NCI-H2029 (cell line): ENCODE measurements around the gene PARP16.

Experiments used
- DNase-seq: peaks from one replicate; lab custom pipeline; 2025; lab: John Stamatoyannopoulos, UW

PARP16 gene

DNA sequence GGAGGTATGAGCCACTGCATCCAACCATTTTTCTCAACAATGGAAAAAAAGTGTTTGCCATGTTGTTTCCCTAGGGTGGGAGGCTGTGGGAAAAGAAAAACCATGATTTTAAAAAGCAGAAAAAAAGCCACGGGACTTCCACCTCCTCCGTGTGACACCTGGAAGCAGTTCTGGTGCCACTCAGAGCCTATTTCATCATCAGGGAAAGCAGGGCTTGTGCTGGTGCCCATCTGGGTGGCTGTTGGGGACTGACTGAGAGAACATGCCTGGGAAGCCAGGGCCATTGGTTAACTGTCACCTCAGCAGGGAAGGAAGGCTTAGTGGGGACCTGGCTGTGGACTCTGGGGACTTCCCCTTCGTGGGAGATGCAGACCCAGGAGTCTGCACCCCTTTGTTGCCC is 25.1 kb upstream of the PARP16 start:
- DNase-seq, result no peak

GRCh38 chr15:65310431-65311137 is 23.9 kb upstream of the PARP16 start:
- DNase-seq, result no peak

- no peak for DNase-seq
These were observed 23.3 kb upstream of the PARP16 start for GRCh38 chr15:65309882-65310418.

DNA sequence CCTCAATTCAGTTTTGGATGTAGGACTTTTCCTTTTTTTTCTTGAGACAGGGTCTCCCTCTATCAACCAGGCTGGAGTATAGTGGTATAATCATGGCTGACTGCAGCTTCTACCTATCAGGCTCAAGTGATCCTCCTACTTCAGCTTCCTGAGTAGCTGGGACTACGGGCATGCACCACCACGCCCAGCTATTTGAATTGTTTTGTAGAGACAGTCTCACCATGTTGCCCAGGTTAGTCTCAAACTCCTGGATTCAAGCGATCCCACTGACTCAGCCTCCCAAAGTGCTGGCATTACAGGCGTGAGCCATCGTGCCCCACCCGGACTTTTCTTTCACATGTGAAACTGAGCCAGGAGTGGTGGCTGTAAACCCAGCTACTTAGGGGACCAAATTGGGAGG is 21.3 kb upstream of the PARP16 start:
- no peak for DNase-seq

- DNase-seq, result no peak
These were observed 19.9 kb upstream of the PARP16 start for GRCh38 chr15:65306551-65306950.

GRCh38 chr15:65305776-65306175 is 19.1 kb upstream of the PARP16 start:
- no peak for DNase-seq

GRCh38 chr15:65305150-65305758 is 18.6 kb upstream of the PARP16 start:
- no peak for DNase-seq

GRCh38 chr15:65304381-65305149 is 17.9 kb upstream of the PARP16 start, which contains the start of gene RNU5B-1:
TSS of gene RNU5B-1 (plus strand) at chr15:65304677.
- DNase-seq, result peak; percentile 76

GRCh38 chr15:65303687-65304380 is 17.2 kb upstream of the PARP16 start:
- DNase-seq, result no peak

GRCh38 chr15:65302061-65302460 is 15.4 kb upstream of the PARP16 start:
- no peak for DNase-seq

DNA sequence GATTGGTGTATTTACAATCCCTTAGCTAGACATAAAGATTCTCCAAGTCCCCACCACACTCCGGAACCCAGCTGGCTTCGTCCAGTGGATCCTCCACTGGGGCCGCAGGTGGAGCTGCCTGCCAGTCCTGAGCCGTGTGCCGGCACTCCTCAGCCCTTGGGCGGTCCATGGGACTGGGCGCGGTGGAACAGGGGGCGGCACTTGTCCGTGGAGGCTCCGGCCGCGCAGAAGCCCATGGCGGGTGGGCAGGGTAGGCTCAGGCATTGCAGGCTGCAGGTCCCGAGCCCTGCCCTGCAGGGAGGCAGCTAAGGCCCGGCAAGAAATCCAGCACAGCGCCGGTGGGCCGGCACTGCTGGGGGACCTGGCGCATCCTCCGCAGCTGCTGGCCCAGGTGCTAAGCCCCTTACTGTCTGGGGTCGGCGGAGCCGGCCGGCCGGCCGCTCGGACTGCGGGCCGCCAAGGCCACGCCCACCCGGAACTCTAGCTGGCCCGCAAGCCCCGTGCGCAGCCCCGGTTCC is 14.3 kb upstream of the PARP16 start:
- no peak for DNase-seq

DNA sequence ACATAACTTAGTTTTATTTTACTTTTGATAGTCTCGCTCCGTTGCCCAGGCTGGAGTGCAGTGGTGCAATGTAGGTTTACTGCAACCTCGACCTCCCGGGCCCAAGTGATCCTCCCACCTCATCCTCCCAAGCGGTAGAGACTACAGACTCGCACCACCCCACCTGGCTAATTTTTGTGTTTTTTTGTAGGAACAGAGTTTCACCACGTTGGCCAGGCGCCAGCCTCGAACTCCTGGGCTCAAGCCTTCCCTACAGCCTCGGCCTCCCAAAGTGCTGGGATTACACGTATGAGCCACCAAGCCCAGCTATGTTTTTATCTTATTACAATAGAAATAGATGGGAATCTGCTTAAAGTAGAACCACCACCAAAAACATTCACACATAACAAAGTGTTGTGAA is 12.0 kb upstream of the PARP16 start:
- no peak for DNase-seq

DNA sequence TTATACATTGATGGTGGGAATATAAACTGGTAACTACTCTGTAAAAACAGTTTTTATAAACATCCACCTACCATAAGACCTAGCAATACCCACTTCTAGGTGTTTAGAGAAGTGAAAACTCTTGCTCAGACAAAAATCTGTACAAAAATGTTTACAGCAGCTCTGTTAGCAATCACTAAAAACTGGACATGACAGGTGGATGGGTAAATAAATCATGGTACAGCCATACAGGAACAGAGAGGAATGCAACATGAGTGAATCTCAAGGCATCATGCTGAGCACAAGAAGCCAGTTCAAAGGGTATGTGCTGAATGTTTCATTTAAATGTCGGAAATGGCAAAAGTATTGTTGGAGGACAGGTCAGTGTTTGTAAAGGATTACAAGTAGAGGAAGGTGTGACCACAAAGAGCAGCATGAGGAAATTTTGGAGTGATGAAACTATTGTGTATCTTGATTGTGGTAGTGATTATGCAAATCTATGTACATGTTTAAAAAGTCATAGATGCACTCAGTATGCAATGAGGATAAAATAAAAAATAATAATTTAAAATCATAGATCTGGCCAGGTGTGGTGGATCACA is 6.3 kb upstream of the PARP16 start:
- DNase-seq, result no peak

DNA sequence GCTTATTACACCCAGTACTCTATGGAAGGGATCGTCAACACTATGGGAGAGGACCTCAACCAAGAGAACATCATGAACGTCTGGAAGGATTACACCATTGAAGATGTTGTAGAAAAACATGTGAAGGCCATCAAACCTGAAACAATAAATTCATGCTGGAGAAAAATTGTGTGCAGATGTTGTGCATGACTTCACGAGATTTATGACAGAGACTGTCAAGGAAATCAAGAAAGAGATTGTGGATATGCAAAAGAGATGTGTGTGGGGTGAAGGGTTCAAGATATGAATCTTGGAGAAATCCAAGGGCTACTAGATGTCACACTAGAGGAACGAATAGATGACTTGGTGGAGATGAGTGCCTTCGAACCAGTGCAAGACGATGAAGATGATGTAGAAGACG is 3.5 kb upstream of the PARP16 start:
- no peak for DNase-seq

- no peak for DNase-seq
These were observed 2.7 kb upstream of the PARP16 start for GRCh38 chr15:65289261-65289854.

DNA sequence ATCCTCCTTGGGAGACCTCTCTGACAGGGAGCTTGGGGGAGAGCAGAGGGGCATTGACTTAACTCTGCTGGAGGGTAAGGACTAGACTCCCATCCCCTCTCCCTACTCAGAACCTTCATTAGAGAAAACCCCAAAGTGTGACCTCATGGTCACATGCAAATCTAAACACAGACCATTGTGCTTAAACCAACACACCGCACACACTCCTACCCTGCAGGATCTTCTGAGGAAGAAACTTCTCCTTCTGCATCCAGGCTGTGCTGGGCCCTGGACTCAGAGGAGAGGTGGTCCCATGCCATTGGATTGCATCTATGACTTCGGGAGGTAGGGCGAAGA is 805 bp upstream of the PARP16 start:
- DNase-seq, result no peak

DNA sequence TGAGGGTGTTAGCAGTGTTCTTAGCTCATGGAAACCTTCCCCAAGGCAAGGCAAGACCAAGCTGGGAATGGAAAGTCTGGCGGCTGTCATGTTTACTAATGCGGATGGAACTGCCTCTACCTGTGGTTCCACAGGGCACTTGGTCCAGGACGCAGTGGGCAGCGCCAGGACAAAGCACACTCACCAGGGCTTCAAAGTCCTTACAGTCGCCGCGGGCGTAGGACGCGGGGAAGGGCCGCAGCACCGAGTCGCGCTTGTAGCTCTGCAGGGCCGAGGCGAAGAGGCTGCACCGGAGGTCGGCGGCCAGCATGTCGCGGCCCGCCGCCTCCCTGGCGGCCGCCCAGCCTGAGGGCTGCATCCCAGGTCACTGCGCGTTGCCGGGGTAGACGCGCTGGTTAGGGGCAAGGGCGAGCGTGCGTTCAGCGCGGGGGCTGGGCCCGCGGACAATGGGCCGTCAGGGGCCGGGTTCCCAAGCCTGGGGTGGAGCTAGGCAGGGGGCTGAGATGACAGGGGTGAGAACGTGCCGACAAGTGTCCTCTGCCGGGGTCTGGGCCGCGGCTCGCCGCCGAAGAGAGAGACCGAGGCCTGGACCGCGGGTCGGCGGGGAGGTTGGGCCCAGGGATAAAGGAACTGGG is 497 bp downstream of the PARP16 start:
- no peak for DNase-seq

DNA sequence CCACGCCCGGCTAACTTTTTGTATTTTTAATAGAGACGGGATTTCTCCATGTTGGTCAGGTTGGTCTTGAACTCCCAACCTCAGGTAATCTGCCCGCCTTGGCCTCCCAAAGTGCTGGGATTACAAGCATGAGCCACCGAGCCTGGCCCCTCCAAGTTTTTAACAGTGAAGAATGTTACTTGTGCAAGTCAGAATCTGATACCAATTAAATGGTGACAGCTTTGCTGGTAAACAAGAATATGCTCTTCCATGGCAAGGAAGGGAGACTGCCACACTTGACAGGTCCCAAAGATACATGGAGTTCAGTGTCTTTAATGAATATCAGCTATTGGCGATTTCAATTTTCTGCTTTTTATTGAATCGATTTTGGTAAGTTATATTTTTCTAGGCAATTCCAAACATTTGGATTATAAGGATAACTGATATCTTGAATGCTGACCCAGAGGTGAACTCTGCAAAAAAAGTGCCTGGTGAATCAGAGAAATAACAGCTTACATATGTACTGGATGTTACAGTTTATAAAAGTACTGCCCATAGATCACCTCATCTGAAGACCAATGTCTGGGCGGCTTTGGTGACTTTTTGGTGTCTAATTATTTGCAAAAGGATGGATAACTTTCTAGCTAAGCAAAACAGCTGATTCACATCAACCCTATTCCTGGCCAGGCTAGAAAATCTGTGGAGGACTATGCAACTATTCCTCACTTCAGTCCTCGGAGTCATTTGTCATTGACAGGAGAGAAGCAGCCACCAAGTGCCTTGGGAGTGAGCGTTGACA is 1.2 kb downstream of the PARP16 start:
- no peak for DNase-seq

- DNase-seq, result no peak
These were observed 8.2 kb downstream of the PARP16 start for GRCh38 chr15:65278480-65278879.

DNA sequence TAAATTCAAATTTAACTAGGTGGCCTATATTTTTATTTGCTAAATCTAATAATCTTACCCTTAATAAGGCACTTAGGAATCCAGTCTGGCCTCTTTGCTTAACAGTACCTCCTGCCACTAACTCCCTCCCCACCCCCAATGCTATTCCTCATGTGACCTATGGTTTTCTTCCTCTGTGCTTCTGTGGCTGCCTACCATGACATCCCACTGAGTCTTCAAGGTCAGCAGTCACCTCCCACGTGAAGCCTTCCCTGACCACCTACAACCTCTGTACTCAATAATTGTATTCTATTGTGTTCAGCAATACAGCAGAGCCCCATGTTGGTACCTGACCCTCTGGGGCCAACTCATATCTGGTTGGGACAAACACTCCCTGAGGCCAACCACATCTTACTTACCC is 9.7 kb downstream of the PARP16 start:
- DNase-seq, result no peak
